HCT116 (cell line): Measurements from ENCODE around the gene MARCHF2. TPM values are rescaled to one million over a fixed set of nuclear protein-coding genes. Genes with fewer than 3 reads are reported as not detected.
"Not testable (repeated sequence)": the region's sequence is repeated elsewhere in the genome, so short reads cannot be mapped to it uniquely, and the experiment has no call there.

Experiments
- ATAC-seq: fragments of 200-7000 bp; cut with Tn5 transposase; 2 replicates; pipeline ENCODE4 v1.9.1; 2020; ENCODE audit warnings: mild to moderate bottlenecking, moderate library complexity
- BruUV-seq: library from RNA; stranded (reverse); fragments of 400-500 nt; replicated peaks from 2 replicates; lab custom pipeline; 2021; lab: Mats Ljungman, UMichigan
- CTCF ChIA-PET: fragments of 300-600 bp; sonication (Branson Sonifier 250); formaldehyde crosslinking; loops from one replicate; lab custom pipeline; 2021; ENCODE audit warnings: antibody characterized with exemption; lab: Charles Lee
- POLR2A ChIA-PET: fragments of 300-600, 350-600 bp; sonication (Branson Sonifier 250); formaldehyde crosslinking; loops from one replicate; lab custom pipeline; 2021; ENCODE audit warnings: antibody characterized with exemption; lab: Charles Lee
- RAD21 ChIA-PET, 2 experiments: fragments of 300-600 bp; sonication (Branson Sonifier 250); formaldehyde crosslinking; loops; one replicate each; lab custom pipeline; 2023; ENCODE audit warnings: low total read pairs in 2 of 2; ENCODE audit not compliant: uncharacterized antibody in 2 of 2, unreplicated experiment in 2 of 2, low non-redundant PET in 1 of 2; lab: Charles Lee
- DNase-seq: peaks from one replicate; pipeline ENCODE4 v3.0.0-alpha.2; 2010; ENCODE audit warnings: low read depth, low spot score
- H2AFZ ChIP-seq: fragments of 200-600 bp; shearing (Covaris generic), sonication (generic); 2 replicates; pipeline ENCODE4 v1.6.1; 2017; ENCODE audit warnings: low read depth, mixed run types, mixed read lengths, antibody characterized with exemption, low read length; ENCODE audit not compliant: poor library complexity, severe bottlenecking
- H3K27ac ChIP-seq: 2 replicates; pipeline ENCODE4 v1.5.1; 2012; ENCODE audit warnings: low read depth, low read length
- H3K27me3 ChIP-seq: fragments of 200-600 bp; sonication (generic); 2 replicates; pipeline ENCODE4 v1.6.1; 2016; ENCODE audit warnings: mixed run types, low read length, mixed read lengths; ENCODE audit not compliant: insufficient read depth
- H3K36me3 ChIP-seq, 2 experiments: fragments of 200-500 bp in 1 of 2; fragments of 200-600 bp in 1 of 2; sonication (Bioruptor generic) in 1 of 2; sonication (generic) in 1 of 2; 2 replicates each; pipeline versions ENCODE4 v1.5.1 to v1.6.1; 2014 to 2016; ENCODE audit warnings: low read length in 2 of 2, inconsistent platforms in 1 of 2, mixed read lengths in 1 of 2, mixed run types in 1 of 2; ENCODE audit not compliant: insufficient read depth in 2 of 2, control insufficient read depth in 1 of 2
- H3K4me1 ChIP-seq, 2 experiments: fragments of 200-600 bp in 1 of 2; sonication (generic) in 1 of 2; 2 replicates each; pipeline versions ENCODE4 v1.5.1 to v1.6.1; 2012 to 2017; ENCODE audit warnings: low read length in 2 of 2, inconsistent platforms in 1 of 2, mild to moderate bottlenecking in 1 of 2, mixed read lengths in 1 of 2, mixed run types in 1 of 2, moderate library complexity in 1 of 2; ENCODE audit not compliant: insufficient read depth in 2 of 2, control insufficient read depth in 1 of 2
- H3K4me2 ChIP-seq: fragments of 200-600 bp; sonication (generic); 2 replicates; pipeline ENCODE4 v1.6.1; 2017; ENCODE audit warnings: mixed run types, low read length, mixed read lengths
- H3K4me3 ChIP-seq, 2 experiments: fragments of 200-600 bp in 1 of 2; sonication (generic) in 1 of 2; replicated peaks in 1 of 2; 2 replicates each; pipeline ENCODE4 v1.5.1; 2011 to 2016; ENCODE audit warnings: low read length in 2 of 2, control low read depth in 1 of 2, low read depth in 1 of 2, mild to moderate bottlenecking in 1 of 2, mixed read lengths in 1 of 2, mixed run types in 1 of 2
- H3K79me2 ChIP-seq: fragments of 200-600 bp; sonication (generic); 2 replicates; pipeline ENCODE4 v1.6.1; 2017; ENCODE audit warnings: mild to moderate bottlenecking, mixed run types, low read length, moderate library complexity, mixed read lengths; ENCODE audit not compliant: insufficient read depth
- H3K9ac ChIP-seq: fragments of 200-600 bp; sonication (generic); 2 replicates; pipeline ENCODE4 v1.6.1; 2016; ENCODE audit warnings: low read length, mixed read lengths
- H3K9me2 ChIP-seq: fragments of 200-600 bp; sonication (generic), shearing (Covaris generic); 2 replicates; pipeline ENCODE4 v1.6.1; 2017; ENCODE audit warnings: mixed run types, mild to moderate bottlenecking, moderate library complexity; ENCODE audit not compliant: insufficient read depth
- H3K9me3 ChIP-seq, 2 experiments: fragments of 200-500 bp in 1 of 2; fragments of 200-600 bp in 1 of 2; sonication (Bioruptor generic) in 1 of 2; sonication (generic) in 1 of 2; 2 replicates each; pipeline ENCODE4 v1.6.1; 2014 to 2017; ENCODE audit warnings: low read length in 2 of 2, mixed read lengths in 2 of 2, inconsistent platforms in 1 of 2, low read depth in 1 of 2, mild to moderate bottlenecking in 1 of 2, mixed run types in 1 of 2, moderate library complexity in 1 of 2; ENCODE audit not compliant: control insufficient read depth in 1 of 2, insufficient read depth in 1 of 2
- H4K20me1 ChIP-seq: fragments of 200-600 bp; sonication (generic), shearing (Covaris generic); 2 replicates; pipeline ENCODE4 v1.6.1; 2017; ENCODE audit warnings: mixed run types, mild to moderate bottlenecking, moderate library complexity; ENCODE audit not compliant: insufficient read depth
- FOSL1 ChIP-seq: IDR thresholded peaks from 2 replicates; pipeline ENCODE4 v1.6.1; 2012; ENCODE audit warnings: low read depth
- RAD21 ChIP-seq: IDR thresholded peaks from 2 replicates; pipeline ENCODE4 v1.6.1; 2012; ENCODE audit warnings: low read depth, mild to moderate bottlenecking
- intact Hi-C: fragments of 100-400 bp; cut with micrococcal nuclease; formaldehyde crosslinking; loops from 2 replicates; pipeline ENCODE4 v1.10.0; 2022
- total RNA-seq: library from RNA; stranded (reverse); gene quantifications from one replicate; pipeline ENCODE4 v1.2.1, GENCODE V29; 2021; ENCODE audit not compliant: unreplicated experiment

The MARCHF2 gene
- total RNA-seq, 1 experiment from 2014 or later: 22.5 TPM

DNA sequence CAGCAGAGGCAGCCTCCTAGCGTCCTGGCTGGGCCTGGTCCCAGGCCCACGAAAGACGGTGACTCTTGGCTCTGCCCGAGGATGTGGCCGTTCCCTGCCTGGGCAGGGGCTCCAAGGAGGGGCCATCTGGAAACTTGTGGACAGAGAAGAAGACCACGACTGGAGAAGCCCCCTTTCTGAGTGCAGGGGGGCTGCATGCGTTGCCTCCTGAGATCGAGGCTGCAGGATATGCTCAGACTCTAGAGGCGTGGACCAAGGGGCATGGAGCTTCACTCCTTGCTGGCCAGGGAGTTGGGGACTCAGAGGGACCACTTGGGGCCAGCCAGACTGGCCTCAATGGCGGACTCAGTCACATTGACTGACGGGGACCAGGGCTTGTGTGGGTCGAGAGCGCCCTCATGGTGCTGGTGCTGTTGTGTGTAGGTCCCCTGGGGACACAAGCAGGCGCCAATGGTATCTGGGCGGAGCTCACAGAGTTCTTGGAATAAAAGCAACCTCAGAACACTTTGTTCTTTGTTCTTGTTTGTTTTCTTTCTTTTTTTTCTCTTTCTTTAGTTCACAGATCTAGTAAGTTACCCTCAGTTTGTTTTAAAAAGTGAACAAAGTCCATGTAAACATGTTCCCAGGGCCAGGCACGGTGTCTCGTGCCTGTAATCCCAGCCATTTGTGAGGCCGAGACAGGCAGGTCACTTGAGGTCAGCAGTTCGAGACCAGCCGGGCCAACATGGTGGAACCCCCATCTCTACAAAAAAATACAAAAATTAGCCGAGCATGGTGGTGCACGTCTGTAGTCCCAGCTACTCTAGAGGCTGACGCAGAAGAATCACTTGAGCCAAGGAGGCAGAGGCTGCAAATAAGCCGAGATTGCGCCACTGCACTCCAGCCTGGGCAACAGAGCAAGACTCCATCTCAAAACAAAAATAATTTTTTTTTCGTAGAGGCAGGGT is 39.0 kb upstream of the MARCHF2 start:
- Histone ChIP-seq H3K9me2 (no peaks in the 10 kb centered on the region), H2AFZ (no peak overlapping the region), H3K9me3 (no peaks in the 10 kb centered on the region), H3K27me3 (no peaks in the 10 kb centered on the region), H3K4me2 (no peak overlapping the region), H3K36me3 (no peaks in the 10 kb centered on the region; a peak in 1 of 4 replicates), H3K27ac (no peak overlapping the region), H3K79me2 (no peaks in the 10 kb centered on the region), H4K20me1 (no peaks in the 10 kb centered on the region), H3K9ac (no peak overlapping the region), H3K4me1 (no peaks in the 10 kb centered on the region), H3K4me3 (no peak overlapping the region)
- CTCF ChIA-PET: interaction anchor here (1.0 kb wide), 1 partner anchor 20 kb away, joined by 3 read pairs; no protein-coding TSS in a partner anchor
- RAD21 ChIA-PET: no interaction called here
- intact Hi-C loops: no loop called here
- no TSS peak for BruUV-seq
- DNase-seq: no peak
- ATAC-seq: peak; percentile 52; the same call in 1 of the 2 replicates
- POLR2A ChIA-PET: no interaction called here
- TF ChIP-seq RAD21 (peak; percentile 31; the same call in 1 of the 2 replicates), FOSL1 (no peak)

DNA sequence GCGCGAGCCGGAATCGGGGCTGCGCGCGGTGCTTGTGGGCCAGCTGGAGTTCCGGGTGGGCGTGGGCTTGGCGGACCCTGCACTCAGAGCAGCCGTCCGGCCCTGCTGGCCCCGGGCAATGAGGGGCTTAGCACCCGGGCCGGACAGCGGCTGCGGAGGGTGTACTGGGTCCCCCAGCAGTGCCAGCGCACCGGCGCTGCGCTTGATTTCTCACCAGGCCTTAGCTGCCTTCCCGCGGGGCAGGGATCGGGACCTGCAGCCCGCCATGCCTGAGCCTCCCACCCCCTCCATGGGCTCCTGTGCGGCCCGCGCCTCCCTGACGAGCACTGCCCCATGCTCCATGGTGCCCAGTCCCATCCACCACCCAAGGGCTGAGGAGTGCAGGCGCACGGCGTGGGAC is 37.3 kb upstream of the MARCHF2 start:
- POLR2A ChIA-PET: interaction anchor here (1.7 to 2.1 kb wide), 3 partner anchors 9 to 12 kb away, joined by 8 to 12 read pairs (median 8); partner anchors contain the start of gene ANGPTL4
- H3K9me3 ChIP-seq, H3K79me2 ChIP-seq, H3K4me1 ChIP-seq, intact Hi-C loops, CTCF ChIA-PET, DNase-seq, H3K27ac ChIP-seq, H4K20me1 ChIP-seq, H3K4me3 ChIP-seq, H3K4me2 ChIP-seq, H3K9me2 ChIP-seq, H2AFZ ChIP-seq, H3K9ac ChIP-seq, H3K36me3 ChIP-seq, ATAC-seq, H3K27me3 ChIP-seq, BruUV-seq, RAD21 ChIA-PET: not testable (repeated sequence)
